Choroid plexus epithelial cell (primary cell): ENCODE data around the gene GALNT14.

Source experiments
- DNase-seq: peaks from one replicate; pipeline ENCODE4 v3.0.0-alpha.2; 2010; ENCODE audit warnings: low read depth
- H3K4me3 ChIP-seq: 2 replicates; pipeline ENCODE4 v1.5.1; 2011; ENCODE audit warnings: low read depth, mild to moderate bottlenecking, control low read depth, low read length, moderate library complexity
- TF ChIP-seq, protein P1 (sequence below): conservative IDR thresholded peaks from 2 replicates; pipeline ENCODE4 v1.5.1; 2011; ENCODE audit warnings: low read depth, mild to moderate bottlenecking, control low read depth, inconsistent platforms, low read length, moderate library complexity

Gene GALNT14

DNA sequence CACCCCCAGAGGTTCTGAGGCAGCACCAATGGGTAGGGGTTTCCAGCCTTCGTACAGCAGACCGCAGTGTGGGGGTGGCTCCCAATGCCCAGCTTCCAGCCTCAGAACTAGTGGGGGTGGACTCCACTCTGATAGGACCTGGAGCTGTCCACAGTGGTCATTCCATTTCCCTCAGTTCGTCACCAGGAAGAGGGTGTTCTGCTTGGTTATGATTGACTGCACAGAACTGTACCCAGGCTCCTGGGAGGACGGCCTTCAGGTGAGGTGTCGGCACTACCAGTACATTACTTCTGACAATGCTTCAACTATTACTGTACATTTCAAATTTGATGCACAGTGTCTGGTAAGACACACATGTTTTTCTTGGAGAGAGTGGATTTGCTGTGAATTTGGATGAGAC, 180.6 kb downstream of the GALNT14 start:
- no peak overlapping the region for H3K4me3 ChIP-seq
- TF ChIP-seq, protein P1, sequence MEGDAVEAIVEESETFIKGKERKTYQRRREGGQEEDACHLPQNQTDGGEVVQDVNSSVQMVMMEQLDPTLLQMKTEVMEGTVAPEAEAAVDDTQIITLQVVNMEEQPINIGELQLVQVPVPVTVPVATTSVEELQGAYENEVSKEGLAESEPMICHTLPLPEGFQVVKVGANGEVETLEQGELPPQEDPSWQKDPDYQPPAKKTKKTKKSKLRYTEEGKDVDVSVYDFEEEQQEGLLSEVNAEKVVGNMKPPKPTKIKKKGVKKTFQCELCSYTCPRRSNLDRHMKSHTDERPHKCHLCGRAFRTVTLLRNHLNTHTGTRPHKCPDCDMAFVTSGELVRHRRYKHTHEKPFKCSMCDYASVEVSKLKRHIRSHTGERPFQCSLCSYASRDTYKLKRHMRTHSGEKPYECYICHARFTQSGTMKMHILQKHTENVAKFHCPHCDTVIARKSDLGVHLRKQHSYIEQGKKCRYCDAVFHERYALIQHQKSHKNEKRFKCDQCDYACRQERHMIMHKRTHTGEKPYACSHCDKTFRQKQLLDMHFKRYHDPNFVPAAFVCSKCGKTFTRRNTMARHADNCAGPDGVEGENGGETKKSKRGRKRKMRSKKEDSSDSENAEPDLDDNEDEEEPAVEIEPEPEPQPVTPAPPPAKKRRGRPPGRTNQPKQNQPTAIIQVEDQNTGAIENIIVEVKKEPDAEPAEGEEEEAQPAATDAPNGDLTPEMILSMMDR = no peak
- no peak for DNase-seq

- TF ChIP-seq, protein P1 = no peak
- no peak for DNase-seq
- H3K4me3 ChIP-seq = no peak overlapping the region
Observed at GRCh38 chr2:30956995-30957394, 181.2 kb downstream of the GALNT14 start.

DNA sequence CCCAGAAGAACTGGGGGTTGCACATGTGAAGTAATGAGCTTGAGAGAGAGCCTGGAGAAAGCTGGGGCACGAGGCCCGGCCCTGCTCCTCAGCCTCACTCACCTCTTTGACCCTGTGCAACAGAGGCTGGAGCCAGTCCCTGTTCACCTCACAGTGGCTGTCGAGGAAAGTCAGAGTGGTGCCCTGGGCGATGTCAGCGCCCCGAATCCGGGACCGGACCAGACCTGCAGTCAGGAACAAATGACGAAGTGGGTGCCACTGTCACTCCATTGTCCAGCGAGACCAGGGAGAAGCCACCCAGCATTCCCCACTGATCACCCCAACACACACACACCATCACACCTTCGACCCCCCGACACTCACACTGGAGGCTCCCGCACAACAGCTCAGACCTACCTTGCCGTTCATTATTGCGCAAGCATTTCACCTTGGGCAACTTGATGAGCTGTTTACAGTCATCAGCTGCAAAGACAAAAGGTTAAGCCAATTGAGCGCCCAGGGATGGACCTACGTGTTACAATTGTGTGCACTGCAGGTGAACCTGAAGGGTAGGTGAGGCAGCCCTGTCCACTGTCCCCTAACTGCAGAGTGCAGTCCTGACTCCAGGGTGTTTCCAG, 182.6 kb downstream of the GALNT14 start:
- TF ChIP-seq, protein P1 = no peak
- no peak overlapping the region for H3K4me3 ChIP-seq
- DNase-seq = no peak

DNA sequence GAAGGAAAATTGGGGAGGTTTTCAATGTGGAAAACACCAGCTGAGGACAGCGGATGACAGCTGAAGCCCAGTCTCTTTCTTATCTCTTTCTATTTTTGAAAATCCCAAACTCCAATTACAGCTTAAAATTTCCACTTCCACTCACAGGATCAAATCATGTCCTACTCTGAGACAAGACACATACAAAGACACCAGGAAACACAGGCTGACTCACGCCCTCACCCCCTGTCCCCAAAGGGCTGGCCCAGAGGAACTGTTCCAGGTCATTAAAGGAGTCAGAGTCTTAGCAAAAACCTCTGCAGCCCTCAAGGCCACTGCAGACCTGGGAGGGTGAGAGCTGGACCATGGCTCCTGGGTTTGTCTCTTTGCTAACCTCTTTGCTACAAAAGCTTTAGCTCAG, 187.9 kb downstream of the GALNT14 start:
- no peak overlapping the region for H3K4me3 ChIP-seq
- TF ChIP-seq, protein P1 = no peak
- no peak for DNase-seq

DNA sequence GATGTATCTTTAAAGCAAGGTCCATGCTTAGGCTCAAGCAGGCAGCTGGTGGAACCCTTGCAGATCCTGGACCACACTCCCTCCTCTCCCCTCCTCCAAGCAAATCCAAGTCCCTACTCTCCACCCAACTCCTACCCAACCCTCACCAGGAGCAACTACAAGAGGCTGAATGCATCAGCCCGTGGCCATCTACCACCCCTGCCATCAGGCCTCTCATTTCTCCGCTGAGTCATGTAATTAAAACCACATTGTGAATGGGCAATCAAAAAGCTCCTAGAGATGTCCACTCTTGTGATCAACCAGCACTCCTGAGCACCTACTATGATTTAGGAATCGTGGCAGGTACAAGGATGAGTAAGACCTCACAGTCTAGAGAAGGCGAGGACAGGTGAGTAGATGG, 188.8 kb downstream of the GALNT14 start:
- H3K4me3 ChIP-seq = no peak overlapping the region
- TF ChIP-seq, protein P1 = no peak
- no peak for DNase-seq

DNA sequence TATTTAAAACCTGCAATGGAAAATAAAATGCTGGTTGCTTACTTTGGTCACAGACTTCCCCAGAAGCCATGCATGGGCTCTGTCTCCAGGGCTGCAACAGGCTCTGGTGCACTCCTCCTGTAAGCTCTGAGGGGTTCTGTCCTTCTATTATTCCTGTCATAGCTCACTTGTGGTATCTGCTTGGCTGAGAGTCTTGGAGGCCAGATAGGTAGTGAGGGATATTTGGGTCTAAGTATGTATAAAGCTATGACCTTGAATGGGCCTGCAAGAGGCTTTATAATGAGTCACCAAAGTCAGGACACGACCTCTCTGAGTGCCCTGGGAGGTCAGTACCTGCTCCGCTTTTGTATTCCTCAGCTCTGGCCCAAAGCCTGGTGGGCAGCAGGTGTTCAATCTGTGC, 189.4 kb downstream of the GALNT14 start:
- TF ChIP-seq, protein P1 = no peak
- no peak for DNase-seq
- no peak overlapping the region for H3K4me3 ChIP-seq

DNA sequence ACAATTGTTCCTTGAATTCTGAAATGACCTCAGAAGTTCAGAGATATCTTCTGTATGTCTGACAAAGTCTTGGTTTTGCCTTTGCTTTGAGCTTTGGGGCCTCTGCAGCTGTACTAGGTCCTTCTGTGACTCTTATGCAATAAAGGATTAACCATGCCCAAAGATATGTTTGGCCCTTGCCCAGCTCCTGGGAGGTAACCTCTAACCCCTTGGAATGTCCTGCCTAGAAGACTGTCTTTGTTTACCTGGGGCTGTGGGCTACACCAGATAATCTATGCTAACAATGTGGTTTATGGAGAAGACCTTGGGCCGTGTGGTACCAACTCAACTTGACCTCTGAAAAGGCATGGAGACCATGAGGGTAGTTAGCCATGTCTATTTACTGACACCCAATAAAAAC, 190.1 kb downstream of the GALNT14 start:
- H3K4me3 ChIP-seq = no peak overlapping the region
- TF ChIP-seq, protein P1 = no peak
- DNase-seq = peak; percentile 3
